Panc1 (cell line): Measurements from ENCODE around the gene PIPOX. TPM values are rescaled to one million over a fixed set of nuclear protein-coding genes. Genes with fewer than 3 reads are reported as not detected.

Source experiments
- ATAC-seq: fragments of 200-7000 bp; cut with Tn5 transposase; 2 replicates; pipeline ENCODE4 v1.9.1; 2020; ENCODE audit warnings: mild to moderate bottlenecking, moderate library complexity
- BruUV-seq: library from RNA; stranded (reverse); fragments of 400-500 nt; replicated peaks from 2 replicates; lab custom pipeline; 2021; lab: Mats Ljungman, UMichigan
- CTCF ChIA-PET: fragments of 300-600 bp; sonication (Branson Sonifier 250); formaldehyde crosslinking; loops from one replicate; lab custom pipeline; 2022; ENCODE audit warnings: antibody characterized with exemption; lab: Charles Lee
- POLR2A ChIA-PET: fragments of 300-600 bp; sonication (Branson Sonifier 250); formaldehyde crosslinking; loops from one replicate; lab custom pipeline; 2022; ENCODE audit warnings: antibody characterized with exemption; lab: Charles Lee
- DNase-seq: peaks from one replicate; pipeline ENCODE4 v3.0.0-alpha.2; 2010; ENCODE audit warnings: low read depth, low spot score
- H3K27ac ChIP-seq: 2 replicates; pipeline ENCODE4 v1.5.1; 2011; ENCODE audit warnings: mild to moderate bottlenecking, low read length, inconsistent platforms
- H3K27me3 ChIP-seq: fragments of 200-500 bp; sonication (Bioruptor generic); 2 replicates; pipeline ENCODE4 v1.6.0; 2014; ENCODE audit warnings: low read length, inconsistent platforms; ENCODE audit not compliant: control insufficient read depth, insufficient read depth
- H3K36me3 ChIP-seq: fragments of 200-500 bp; sonication (Bioruptor generic); 2 replicates; pipeline ENCODE4 v1.5.1; 2014; ENCODE audit warnings: inconsistent platforms, mild to moderate bottlenecking, low read length, moderate library complexity; ENCODE audit not compliant: control insufficient read depth, insufficient read depth
- H3K4me1 ChIP-seq: 2 replicates; pipeline ENCODE4 v1.5.1; 2011; ENCODE audit warnings: inconsistent platforms, mild to moderate bottlenecking, low read length, moderate library complexity; ENCODE audit not compliant: control insufficient read depth, insufficient read depth
- H3K4me3 ChIP-seq, 2 experiments: 2 replicates each; pipeline ENCODE4 v1.5.1; 2011 to 2012; ENCODE audit warnings: low read depth in 2 of 2, low read length in 2 of 2, mild to moderate bottlenecking in 2 of 2, inconsistent platforms in 1 of 2, moderate library complexity in 1 of 2
- H3K9me3 ChIP-seq: fragments of 200-500 bp; sonication (Bioruptor generic); 2 replicates; pipeline ENCODE4 v1.5.1; 2014; ENCODE audit warnings: low read depth, mild to moderate bottlenecking, inconsistent platforms, low read length, moderate library complexity; ENCODE audit not compliant: control insufficient read depth, insufficient read depth
- CTCF ChIP-seq: fragments of 450-650 bp; IDR thresholded peaks from 2 replicates; pipeline ENCODE4 v1.5.1; 2017; ENCODE audit warnings: mild to moderate bottlenecking
- POLR2AphosphoS5 ChIP-seq: IDR thresholded peaks from 2 replicates; pipeline ENCODE4 v1.6.1; 2012; ENCODE audit warnings: mild to moderate bottlenecking, low read depth, low read length, moderate library complexity
- REST ChIP-seq, 2 experiments: IDR thresholded peaks; 2 replicates each; pipeline ENCODE4 v1.6.1; 2011 to 2012; ENCODE audit warnings: low read depth in 2 of 2, control low read depth in 1 of 2, low read length in 1 of 2, mild to moderate bottlenecking in 1 of 2, moderate library complexity in 1 of 2; ENCODE audit not compliant: insufficient read depth in 1 of 2
- SIN3A ChIP-seq: IDR thresholded peaks from 2 replicates; pipeline ENCODE4 v1.6.1; 2012; ENCODE audit warnings: low read depth, mild to moderate bottlenecking, low read length, moderate library complexity, borderline replicate concordance; ENCODE audit not compliant: insufficient read depth
- TCF7L2 ChIP-seq: IDR thresholded peaks from 2 replicates; pipeline ENCODE4 v1.6.1; 2011; ENCODE audit warnings: mild to moderate bottlenecking, low read depth, low read length, inconsistent platforms
- in situ Hi-C: cut with HindIII; loops from 2 replicates; pipeline ENCODE4 v1.10.0; 2016; ENCODE audit warnings: low sequenced_read_pairs, low pct_unique_long_range_greater_than_20kb
- intact Hi-C: fragments of 100-400 bp; cut with micrococcal nuclease; formaldehyde crosslinking; loops from one replicate; pipeline ENCODE4 v1.10.0; 2022; ENCODE audit not compliant: unreplicated experiment
- total RNA-seq: library from RNA; stranded (reverse); gene quantifications from one replicate; pipeline ENCODE4 v1.2.1, GENCODE V29; 2021; ENCODE audit not compliant: unreplicated experiment

PIPOX gene
- total RNA-seq, 1 experiment from 2014 or later: 2.4 TPM

- ATAC-seq (no peak), DNase-seq (no peak)
- Histone ChIP-seq H3K4me3 (no peak overlapping the region), H3K27ac (no peak overlapping the region), H3K9me3 (no peaks in the 10 kb centered on the region), H3K36me3 (no peaks in the 10 kb centered on the region), H3K4me1 (no peaks in the 10 kb centered on the region), H3K27me3 (peaks cover 25% of the 10 kb centered on the region)
- in situ Hi-C loops (no loop called here), intact Hi-C loops (no loop called here)
- no TSS peak for BruUV-seq
- POLR2A ChIA-PET: no interaction called here
- TF ChIP-seq POLR2AphosphoS5: no peak
- TF ChIP-seq TCF7L2: no peak
- no peak for TF ChIP-seq SIN3A
- TF ChIP-seq CTCF: no peak
- TF ChIP-seq REST (IDR thresholded peaks at IDR 0.05; ENCODE audit: insufficient read depth in 1 of 2, low read depth in 2 of 2, low read length in 1 of 2): no peak
- CTCF ChIA-PET: interaction anchor here (0.5 to 2.4 kb wide), 2 partner anchors 8 to 46 kb away, joined by 3 to 8 read pairs; no protein-coding TSS in a partner anchor
These were observed 32.4 kb upstream of the PIPOX start for GRCh38 chr17:29010586-29010985.

- ATAC-seq (no peak), DNase-seq (no peak)
- in situ Hi-C loops: no loop called here
- no peak for TF ChIP-seq REST (IDR thresholded peaks at IDR 0.05; ENCODE audit: insufficient read depth in 1 of 2, low read depth in 2 of 2, low read length in 1 of 2)
- no peak overlapping the region for H3K4me3 ChIP-seq
- BruUV-seq: no TSS peak
- CTCF ChIA-PET: no interaction called here
- H3K27me3 ChIP-seq: peaks cover 17% of the 10 kb centered on the region
- no peaks in the 10 kb centered on the region for H3K4me1 ChIP-seq
- H3K27ac ChIP-seq: no peak overlapping the region
- no peaks in the 10 kb centered on the region for H3K9me3 ChIP-seq
- POLR2A ChIA-PET: no interaction called here
- no peaks in the 10 kb centered on the region for H3K36me3 ChIP-seq
- intact Hi-C loops: no loop called here
These were observed 30.4 kb upstream of the PIPOX start for GRCh38 chr17:29012535-29012934.
